NCI-H1694 treated with DMSO at 0.1 percent for 48 hours (cell line): ENCODE data around the gene OSBP.
"Not testable (repeated sequence)": the region's sequence is repeated elsewhere in the genome, so short reads cannot be mapped to it uniquely, and the experiment has no call there.

ENCODE experiments used
- DNase-seq: peaks from one replicate; lab custom pipeline; 2025; lab: John Stamatoyannopoulos, UW

The OSBP gene

GRCh38 chr11:59615637-59616395, at the start of gene OSBP:
OSBP (minus strand) TSS chr11:59615774; CDS start chr11:59615664, 110 bp downstream.
- peak; percentile 98 for DNase-seq

- DNase-seq: no peak
These were observed 45.0 kb upstream of the OSBP start for GRCh38 chr11:59660621-59661020.

GRCh38 chr11:59659981-59660380, 44.4 kb upstream of the OSBP start:
- no peak for DNase-seq

- DNase-seq: no peak
These were observed 42.5 kb upstream of the OSBP start for GRCh38 chr11:59658036-59658435.

- DNase-seq: no peak
These were observed 39.3 kb upstream of the OSBP start for GRCh38 chr11:59654893-59655292.

GRCh38 chr11:59647245-59647980, 31.8 kb upstream of the OSBP start:
- DNase-seq: no peak

- no peak for DNase-seq
These were observed 29.0 kb upstream of the OSBP start for GRCh38 chr11:59644528-59644927.

- no peak for DNase-seq
These were observed 27.8 kb upstream of the OSBP start for GRCh38 chr11:59643390-59643789.

GRCh38 chr11:59641156-59641555, 25.6 kb upstream of the OSBP start:
- no peak for DNase-seq

GRCh38 chr11:59630493-59630892, 14.9 kb upstream of the OSBP start:
- no peak for DNase-seq

GRCh38 chr11:59629996-59630395, 14.4 kb upstream of the OSBP start:
- DNase-seq: no peak

GRCh38 chr11:59626969-59627368, 11.4 kb upstream of the OSBP start:
- DNase-seq: not testable (repeated sequence)

GRCh38 chr11:59625703-59626102, 10.1 kb upstream of the OSBP start:
- DNase-seq: no peak

GRCh38 chr11:59617876-59618275, 2.3 kb upstream of the OSBP start:
- no peak for DNase-seq

GRCh38 chr11:59616396-59616982, 915 bp upstream of the OSBP start:
- DNase-seq: no peak

- no peak for DNase-seq
These were observed 396 bp downstream of the OSBP start for GRCh38 chr11:59615120-59615636.

- no peak for DNase-seq
These were observed 1.1 kb downstream of the OSBP start for GRCh38 chr11:59614277-59615119.

- DNase-seq: no peak
These were observed 3.7 kb downstream of the OSBP start for GRCh38 chr11:59611570-59612565.

- DNase-seq: no peak
These were observed 5.3 kb downstream of the OSBP start for GRCh38 chr11:59610289-59610688.

- no peak for DNase-seq
These were observed 7.7 kb downstream of the OSBP start for GRCh38 chr11:59607703-59608454.
